ENCODE measurements around the gene KCMF1. TPM values are rescaled to one million over a fixed set of nuclear protein-coding genes. Genes with fewer than 3 reads are reported as not detected.

Gene KCMF1
- total and polyA plus RNA-seq, 11 donors: 10.9 to 104 (median 80.0) TPM

GRCh38 chr2:84938194-84938879 lies 32.6 kb upstream of the KCMF1 start:
- intact Hi-C loops (cut with DNase I): no loop called here
- WGBS, 4 donors: 84 to 89% (median 85%) methylated on average over 5 of the region's 5 CpGs
- Histone ChIP-seq H3K4me3 (no peak overlapping the region), H3K27me3 (no peaks in the 10 kb centered on the region), H3K27ac (no peak overlapping the region), H3K36me3 (no peaks in the 10 kb centered on the region), H3K4me1 (peaks cover 0 to 28% (median 0%) of the 10 kb centered on the region in 12 donors), H3K9me3 (no peaks in the 10 kb centered on the region)
- TF ChIP-seq, protein P1, sequence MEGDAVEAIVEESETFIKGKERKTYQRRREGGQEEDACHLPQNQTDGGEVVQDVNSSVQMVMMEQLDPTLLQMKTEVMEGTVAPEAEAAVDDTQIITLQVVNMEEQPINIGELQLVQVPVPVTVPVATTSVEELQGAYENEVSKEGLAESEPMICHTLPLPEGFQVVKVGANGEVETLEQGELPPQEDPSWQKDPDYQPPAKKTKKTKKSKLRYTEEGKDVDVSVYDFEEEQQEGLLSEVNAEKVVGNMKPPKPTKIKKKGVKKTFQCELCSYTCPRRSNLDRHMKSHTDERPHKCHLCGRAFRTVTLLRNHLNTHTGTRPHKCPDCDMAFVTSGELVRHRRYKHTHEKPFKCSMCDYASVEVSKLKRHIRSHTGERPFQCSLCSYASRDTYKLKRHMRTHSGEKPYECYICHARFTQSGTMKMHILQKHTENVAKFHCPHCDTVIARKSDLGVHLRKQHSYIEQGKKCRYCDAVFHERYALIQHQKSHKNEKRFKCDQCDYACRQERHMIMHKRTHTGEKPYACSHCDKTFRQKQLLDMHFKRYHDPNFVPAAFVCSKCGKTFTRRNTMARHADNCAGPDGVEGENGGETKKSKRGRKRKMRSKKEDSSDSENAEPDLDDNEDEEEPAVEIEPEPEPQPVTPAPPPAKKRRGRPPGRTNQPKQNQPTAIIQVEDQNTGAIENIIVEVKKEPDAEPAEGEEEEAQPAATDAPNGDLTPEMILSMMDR (IDR thresholded peaks at IDR 0.05): no peak
- TF ChIP-seq POLR2A (IDR thresholded peaks at IDR 0.05): no peak
- ATAC-seq: no peak
- DNase-seq: no peak

DNA sequence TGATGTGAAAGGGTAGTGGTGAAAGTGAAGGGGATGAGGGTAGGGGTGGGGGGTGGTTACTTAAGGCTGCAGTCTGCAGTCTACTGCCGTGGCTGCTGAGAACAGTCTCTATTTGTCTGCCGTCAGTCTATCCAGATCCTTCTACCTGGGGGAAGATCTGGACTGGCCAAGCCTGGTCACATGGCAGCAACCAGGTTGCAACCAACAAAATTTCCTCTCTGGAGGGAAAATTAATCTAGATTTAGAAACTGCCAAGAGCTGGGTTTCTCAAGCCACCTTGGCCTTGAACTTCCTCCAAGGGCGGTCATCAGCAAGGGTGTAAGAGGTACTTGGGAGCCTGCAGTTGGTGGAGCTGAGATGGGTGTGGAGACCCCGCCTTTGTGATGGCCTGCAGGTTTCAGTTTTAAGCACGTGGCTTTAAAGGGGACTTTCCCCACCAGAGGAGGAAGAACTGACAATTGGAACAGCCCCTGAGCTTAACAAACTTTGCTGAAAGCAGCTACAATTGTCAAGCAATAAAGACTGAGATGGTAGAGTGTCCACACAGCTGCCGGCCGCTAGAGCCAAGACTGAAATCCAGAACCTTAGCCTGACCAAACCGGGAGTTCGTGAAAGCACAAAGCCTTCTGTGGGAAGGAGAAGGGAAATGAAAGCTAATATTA lies 31.4 kb upstream of the KCMF1 start:
- H3K27ac ChIP-seq: peak overlapping the region in 1 of 12 donors; percentile 79
- no peaks in the 10 kb centered on the region for H3K27me3 ChIP-seq
- intact Hi-C loops (cut with DNase I): no loop called here
- no peaks in the 10 kb centered on the region for H3K36me3 ChIP-seq
- 70 to 81% (median 72%) methylated on average over 9 of the region's 9 CpGs for WGBS, 4 donors
- peaks cover 0 to 28% (median 0%) of the 10 kb centered on the region in 12 donors for H3K4me1 ChIP-seq
- DNase-seq (no peak), ATAC-seq (peak in 1 of 4 donors; percentile 41)
- no peak for TF ChIP-seq POLR2A (IDR thresholded peaks at IDR 0.05)
- TF ChIP-seq, protein P1 (IDR thresholded peaks at IDR 0.05): no peak
- peak overlapping the region in 1 of 12 donors; percentile 39 for H3K4me3 ChIP-seq
- no peaks in the 10 kb centered on the region for H3K9me3 ChIP-seq

DNA sequence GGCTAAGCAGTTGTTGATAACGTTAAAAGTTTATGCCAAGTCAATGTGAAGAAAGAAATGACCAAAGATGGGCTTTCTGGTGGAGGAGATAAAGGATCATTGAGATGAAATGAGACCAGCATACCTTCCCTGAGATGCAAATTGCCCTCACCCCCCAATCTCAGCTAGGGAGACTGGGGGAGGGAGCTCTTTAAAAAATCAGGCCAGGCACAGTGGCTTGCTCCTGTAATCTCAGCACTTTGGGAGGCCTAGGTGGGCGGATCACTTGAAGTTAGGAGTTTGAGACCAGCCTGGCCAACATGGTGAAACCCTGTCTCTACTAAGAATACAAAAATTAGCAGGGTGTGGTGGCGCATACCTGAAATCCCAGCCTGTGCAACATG lies 30.9 kb upstream of the KCMF1 start:
- Histone ChIP-seq H3K4me1 (peaks cover 0 to 28% (median 0%) of the 10 kb centered on the region in 12 donors), H3K4me3 (peak overlapping the region in 1 of 12 donors; percentile 39), H3K9me3 (no peaks in the 10 kb centered on the region), H3K27me3 (no peaks in the 10 kb centered on the region), H3K36me3 (no peaks in the 10 kb centered on the region), H3K27ac (peak overlapping the region in 1 of 12 donors; percentile 79)
- WGBS, 4 donors: 70 to 75% (median 74%) methylated on average over 3 of the region's 3 CpGs
- no peak for ATAC-seq
- TF ChIP-seq, protein P1 (IDR thresholded peaks at IDR 0.05): no peak
- TF ChIP-seq POLR2A (IDR thresholded peaks at IDR 0.05): no peak
- DNase-seq: no peak
- intact Hi-C loops (cut with DNase I): no loop called here

DNA sequence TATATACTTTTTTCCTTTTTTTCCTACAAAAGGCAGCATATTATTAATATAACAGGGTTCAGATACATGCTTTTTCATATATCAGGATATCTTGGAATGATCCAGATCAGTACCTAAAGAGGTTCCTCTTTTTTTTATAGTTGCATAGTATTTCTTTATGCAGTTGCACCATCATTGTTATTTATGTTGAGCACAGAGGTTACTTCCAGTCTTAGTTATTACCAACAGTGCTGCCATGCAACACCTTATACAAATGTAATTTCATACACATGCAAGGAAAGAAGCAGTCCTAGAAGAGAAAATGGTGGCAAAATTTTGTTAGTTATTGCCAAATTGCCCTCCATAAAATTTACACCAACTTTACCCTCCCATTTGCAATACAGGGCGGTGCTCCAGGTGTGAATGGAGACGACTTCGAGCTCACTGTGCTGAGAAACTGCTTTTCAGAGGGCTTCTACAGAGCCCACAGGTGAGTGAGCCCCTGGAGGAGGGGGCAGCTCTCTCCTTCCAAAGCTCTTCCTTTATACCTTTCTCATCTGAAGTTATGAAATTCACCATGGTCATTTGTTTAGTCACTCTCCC lies 30.0 kb upstream of the KCMF1 start:
- Histone ChIP-seq H3K9me3 (no peaks in the 10 kb centered on the region), H3K27me3 (no peaks in the 10 kb centered on the region), H3K4me3 (no peak overlapping the region), H3K27ac (no peak overlapping the region), H3K4me1 (peaks cover 0 to 34% (median 0%) of the 10 kb centered on the region in 12 donors), H3K36me3 (no peaks in the 10 kb centered on the region)
- DNase-seq (no peak), ATAC-seq (no peak)
- TF ChIP-seq, protein P1 (IDR thresholded peaks at IDR 0.05): no peak
- TF ChIP-seq POLR2A (IDR thresholded peaks at IDR 0.05): no peak
- 86 to 87% (median 87%) methylated on average over 3 of the region's 3 CpGs for WGBS, 4 donors
- intact Hi-C loops (cut with DNase I): no loop called here

All from heart left ventricle (tissue), 16 donors.